Measurements from ENCODE around the gene CSF1R.

DNA sequence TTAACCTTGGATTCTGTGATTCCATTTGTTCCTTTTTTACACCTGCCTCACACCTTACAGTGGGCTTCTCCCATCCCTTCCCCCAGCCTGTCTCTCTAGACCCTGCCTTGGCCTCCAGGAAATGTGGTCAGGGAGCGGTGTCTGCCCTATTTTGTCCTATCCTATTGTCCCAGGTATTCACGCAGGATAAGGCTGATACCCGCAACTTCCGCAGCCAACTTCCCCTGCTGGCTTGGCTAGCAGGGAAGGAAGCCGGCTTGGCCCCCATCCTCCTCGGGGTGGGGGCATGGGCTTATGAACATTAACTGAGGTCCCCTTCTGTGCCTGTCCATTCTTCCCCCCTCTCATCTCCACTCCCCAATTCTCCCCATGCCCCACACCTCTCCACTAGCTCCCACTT, 3.5 kb downstream of the CSF1R start:
- TF ChIP-seq, protein P1, sequence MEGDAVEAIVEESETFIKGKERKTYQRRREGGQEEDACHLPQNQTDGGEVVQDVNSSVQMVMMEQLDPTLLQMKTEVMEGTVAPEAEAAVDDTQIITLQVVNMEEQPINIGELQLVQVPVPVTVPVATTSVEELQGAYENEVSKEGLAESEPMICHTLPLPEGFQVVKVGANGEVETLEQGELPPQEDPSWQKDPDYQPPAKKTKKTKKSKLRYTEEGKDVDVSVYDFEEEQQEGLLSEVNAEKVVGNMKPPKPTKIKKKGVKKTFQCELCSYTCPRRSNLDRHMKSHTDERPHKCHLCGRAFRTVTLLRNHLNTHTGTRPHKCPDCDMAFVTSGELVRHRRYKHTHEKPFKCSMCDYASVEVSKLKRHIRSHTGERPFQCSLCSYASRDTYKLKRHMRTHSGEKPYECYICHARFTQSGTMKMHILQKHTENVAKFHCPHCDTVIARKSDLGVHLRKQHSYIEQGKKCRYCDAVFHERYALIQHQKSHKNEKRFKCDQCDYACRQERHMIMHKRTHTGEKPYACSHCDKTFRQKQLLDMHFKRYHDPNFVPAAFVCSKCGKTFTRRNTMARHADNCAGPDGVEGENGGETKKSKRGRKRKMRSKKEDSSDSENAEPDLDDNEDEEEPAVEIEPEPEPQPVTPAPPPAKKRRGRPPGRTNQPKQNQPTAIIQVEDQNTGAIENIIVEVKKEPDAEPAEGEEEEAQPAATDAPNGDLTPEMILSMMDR (IDR thresholded peaks at IDR 0.05 in 4 of 5, conservative IDR thresholded peaks at IDR 0.05 in 1 of 5), result no peak
- TF ChIP-seq POLR2A (IDR thresholded peaks at IDR 0.05), result no peak
